Activated CD4-positive, alpha-beta T cell treated with anti-CD3 and anti-CD28 coated beads, Interleukin-2, amount 10 ng/mL, durations not matched to agents 24 days and 14 days (primary cell): ENCODE data around the gene SOX15. TPM values are rescaled to one million over a fixed set of nuclear protein-coding genes. Genes with fewer than 3 reads are reported as not detected.

Experiments
- DNase-seq: peaks from one replicate; pipeline ENCODE4 v3.0.0; 2022
- H3K27ac Mint-ChIP-seq: one replicate; pipeline ENCODE4 v1.8.0; 2022; ENCODE audit warnings: mild to moderate bottlenecking, mixed read lengths
- H3K27me3 Mint-ChIP-seq: one replicate; pipeline ENCODE4 v1.8.0; 2022; ENCODE audit warnings: mixed read lengths
- H3K36me3 Mint-ChIP-seq: one replicate; pipeline ENCODE4 v1.8.0; 2022; ENCODE audit warnings: low read depth, mild to moderate bottlenecking, mixed read lengths
- H3K4me1 Mint-ChIP-seq: one replicate; pipeline ENCODE4 v1.8.0; 2021; ENCODE audit warnings: mixed read lengths
- H3K4me3 Mint-ChIP-seq: one replicate; pipeline ENCODE4 v1.8.0; 2022; ENCODE audit warnings: mild to moderate bottlenecking, moderate library complexity, mixed read lengths
- H3K9me3 Mint-ChIP-seq: one replicate; pipeline ENCODE4 v1.8.0; 2021; ENCODE audit warnings: mixed read lengths
- intact Hi-C: fragments of 100-400 bp; cut with micrococcal nuclease; formaldehyde crosslinking; loops from one replicate; pipeline ENCODE4 v1.15.1; 2023
- total RNA-seq: library from RNA; stranded (reverse); gene quantifications from 2 replicates; pipeline ENCODE4 v1.2.3, GENCODE V29; 2022

SOX15 gene
- total RNA-seq, 1 donor from 2014 or later: not detected

GRCh38 chr17:7577327-7578199 lies 12.3 kb downstream of the SOX15 start:
- H3K27ac Mint-ChIP-seq: peak overlapping the region; percentile 79
- peaks cover 87% of the 10 kb centered on the region for H3K36me3 Mint-ChIP-seq
- peak; percentile 61 for DNase-seq
- no peaks in the 10 kb centered on the region for H3K9me3 Mint-ChIP-seq
- H3K4me1 Mint-ChIP-seq: peaks cover 74% of the 10 kb centered on the region
- peaks cover 2% of the 10 kb centered on the region for H3K27me3 Mint-ChIP-seq
- intact Hi-C loops: loop anchor here (2.0 to 10.0 kb wide), 2 partner anchors 257 to 269 kb away; partner anchors contain the start of gene KDM6B
- peak overlapping the region; percentile 69 for H3K4me3 Mint-ChIP-seq

GRCh38 chr17:7576432-7576937 lies 13.4 kb downstream of the SOX15 start:
- H3K4me3 Mint-ChIP-seq: peak overlapping the region; percentile 95
- intact Hi-C loops: loop anchor here (10.0 kb wide), 1 partner anchor 258 kb away; the partner anchor contains the start of gene KDM6B

GRCh38 chr17:7575959-7576358 lies 13.9 kb downstream of the SOX15 start:
- Mint-ChIP-seq H3K27me3 (peaks cover 2% of the 10 kb centered on the region), H3K4me1 (peaks cover 73% of the 10 kb centered on the region), H3K36me3 (peaks cover 91% of the 10 kb centered on the region), H3K27ac (peak overlapping the region; percentile 34), H3K9me3 (no peaks in the 10 kb centered on the region), H3K4me3 (peak overlapping the region; percentile 95)
- no peak for DNase-seq
- intact Hi-C loops: loop anchor here (10.0 kb wide), 1 partner anchor 259 kb away; the partner anchor contains the start of gene KDM6B

More at GRCh38 chr17:7576432-7576937, 13.4 kb downstream of the SOX15 start:
- DNase-seq: peak; percentile 61
- peak overlapping the region; percentile 49 for H3K27ac Mint-ChIP-seq
- H3K9me3 Mint-ChIP-seq: no peaks in the 10 kb centered on the region
- H3K27me3 Mint-ChIP-seq: peaks cover 2% of the 10 kb centered on the region
- peaks cover 73% of the 10 kb centered on the region for H3K4me1 Mint-ChIP-seq
- peaks cover 91% of the 10 kb centered on the region for H3K36me3 Mint-ChIP-seq

GRCh38 chr17:7575481-7575883 lies 14.4 kb downstream of the SOX15 start:
- H3K36me3 Mint-ChIP-seq: peaks cover 91% of the 10 kb centered on the region
- peak overlapping the region; percentile 34 for H3K27ac Mint-ChIP-seq
- peak overlapping the region; percentile 95 for H3K4me3 Mint-ChIP-seq
- intact Hi-C loops: loop anchor here (10.0 kb wide), 1 partner anchor 259 kb away; the partner anchor contains the start of gene KDM6B
- peak; percentile 60 for DNase-seq
- H3K9me3 Mint-ChIP-seq: no peaks in the 10 kb centered on the region
- H3K27me3 Mint-ChIP-seq: peaks cover 2% of the 10 kb centered on the region
- H3K4me1 Mint-ChIP-seq: peaks cover 72% of the 10 kb centered on the region

- Mint-ChIP-seq H3K36me3 (peaks cover 88% of the 10 kb centered on the region), H3K27me3 (peaks cover 2% of the 10 kb centered on the region), H3K27ac (peak overlapping the region; percentile 100), H3K4me1 (peaks cover 65% of the 10 kb centered on the region), H3K9me3 (no peaks in the 10 kb centered on the region), H3K4me3 (peak overlapping the region; percentile 95)
- DNase-seq: no peak
- intact Hi-C loops: loop anchor here (10.0 kb wide), 1 partner anchor 260 kb away; the partner anchor contains the start of gene KDM6B
Observed at GRCh38 chr17:7574176-7574953, 15.5 kb downstream of the SOX15 start.

DNA sequence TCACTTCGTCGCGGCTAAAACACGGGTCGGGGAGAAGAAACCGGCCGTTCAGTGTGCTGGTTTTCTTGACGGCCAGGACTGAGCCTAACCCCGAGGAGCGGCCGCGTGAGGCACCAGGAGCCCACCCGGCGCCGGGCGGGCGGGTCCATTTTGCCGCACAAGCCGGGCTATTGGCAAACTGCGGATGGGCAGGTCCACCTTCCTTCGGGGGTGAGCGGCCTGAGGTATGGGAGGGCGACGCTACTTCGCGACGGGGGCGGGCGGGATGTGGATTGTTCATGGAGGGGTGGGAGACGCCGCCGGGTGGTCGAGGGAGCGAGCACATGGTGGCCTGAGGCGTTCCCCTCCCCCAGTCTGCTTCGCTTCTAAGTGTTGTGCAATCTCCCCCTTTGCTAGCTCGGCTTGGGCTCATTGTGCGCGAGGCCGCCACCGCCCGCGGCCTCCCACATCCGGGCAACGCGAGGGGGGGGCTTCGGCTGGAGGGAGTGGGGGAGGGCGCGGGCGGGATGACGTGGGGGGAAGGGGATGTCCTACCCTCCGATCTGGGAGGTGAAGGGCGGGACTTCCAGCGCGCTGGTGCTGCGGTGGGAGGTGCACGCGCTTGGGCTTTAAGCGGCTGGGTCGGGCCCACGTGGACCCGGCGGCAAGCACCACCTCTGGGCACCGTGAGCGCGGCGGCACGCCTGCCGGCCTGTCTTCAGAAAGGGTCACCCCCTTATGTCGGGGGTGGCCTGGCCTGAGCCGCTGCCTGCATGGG lies 16.4 kb downstream of the SOX15 start:
- Mint-ChIP-seq H3K4me3 (peak overlapping the region; percentile 95), H3K4me1 (peaks cover 62% of the 10 kb centered on the region), H3K9me3 (no peaks in the 10 kb centered on the region), H3K36me3 (peaks cover 85% of the 10 kb centered on the region), H3K27me3 (peaks cover 2% of the 10 kb centered on the region), H3K27ac (peak overlapping the region; percentile 100)
- peak; percentile 96 for DNase-seq
- intact Hi-C loops: loop anchor here (10.0 kb wide), 1 partner anchor 261 kb away; the partner anchor contains the start of gene KDM6B

DNA sequence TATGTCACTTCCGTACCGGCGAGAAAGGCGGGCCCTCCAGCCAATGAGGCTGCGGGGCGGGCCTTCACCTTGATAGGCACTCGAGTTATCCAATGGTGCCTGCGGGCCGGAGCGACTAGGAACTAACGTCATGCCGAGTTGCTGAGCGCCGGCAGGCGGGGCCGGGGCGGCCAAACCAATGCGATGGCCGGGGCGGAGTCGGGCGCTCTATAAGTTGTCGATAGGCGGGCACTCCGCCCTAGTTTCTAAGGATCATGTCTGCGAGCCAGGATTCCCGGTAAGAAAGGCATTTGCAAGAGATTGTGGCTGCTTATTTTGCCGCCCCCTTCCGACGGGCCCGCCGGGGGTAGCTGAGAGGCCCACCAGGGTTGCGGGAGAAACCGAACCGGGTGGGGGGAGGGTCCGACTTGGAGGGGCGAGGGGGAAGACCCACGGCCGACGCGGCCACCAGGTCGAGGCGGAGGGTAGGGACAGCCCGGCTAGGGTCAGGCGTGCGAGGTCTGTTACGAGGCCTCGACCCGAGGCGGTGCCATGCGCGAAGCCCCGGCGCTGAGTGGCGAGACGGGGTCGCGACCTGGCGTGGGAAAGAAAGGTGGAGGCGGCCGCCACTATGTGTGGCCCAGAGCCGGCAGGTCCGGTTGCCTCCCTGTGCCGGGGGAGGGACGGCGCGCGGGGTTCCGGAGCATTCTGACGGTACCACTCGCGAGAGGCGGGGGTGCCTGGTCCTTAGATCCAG lies 17.1 kb downstream of the SOX15 start:
- intact Hi-C loops: loop anchor here (1.0 to 10.0 kb wide), 4 partner anchors 11 to 262 kb away; partner anchors contain the start of genes KDM6B, MPDU1, SENP3 and TP53
- Mint-ChIP-seq H3K27me3 (peaks cover 2% of the 10 kb centered on the region), H3K9me3 (no peaks in the 10 kb centered on the region), H3K27ac (peak overlapping the region; percentile 100), H3K4me1 (peaks cover 55% of the 10 kb centered on the region), H3K36me3 (peaks cover 78% of the 10 kb centered on the region), H3K4me3 (peak overlapping the region; percentile 95)
- peak; percentile 100 for DNase-seq

- Mint-ChIP-seq H3K9me3 (no peaks in the 10 kb centered on the region), H3K4me1 (peaks cover 54% of the 10 kb centered on the region), H3K4me3 (peak overlapping the region; percentile 95), H3K27ac (peak overlapping the region; percentile 100), H3K36me3 (peaks cover 78% of the 10 kb centered on the region), H3K27me3 (peaks cover 2% of the 10 kb centered on the region)
- intact Hi-C loops: loop anchor here (1.0 to 10.0 kb wide), 4 partner anchors 11 to 263 kb away; partner anchors contain the start of genes KDM6B, MPDU1, SENP3 and TP53
- DNase-seq: no peak
Observed at GRCh38 chr17:7572338-7572587, 17.6 kb downstream of the SOX15 start.

- no peak for DNase-seq
- intact Hi-C loops: loop anchor here (10.0 kb wide), 1 partner anchor 264 kb away; the partner anchor contains the start of gene KDM6B
- peaks cover 2% of the 10 kb centered on the region for H3K27me3 Mint-ChIP-seq
- H3K36me3 Mint-ChIP-seq: peaks cover 72% of the 10 kb centered on the region
- H3K4me3 Mint-ChIP-seq: no peak overlapping the region
- H3K9me3 Mint-ChIP-seq: no peaks in the 10 kb centered on the region
- no peak overlapping the region for H3K27ac Mint-ChIP-seq
- H3K4me1 Mint-ChIP-seq: peaks cover 38% of the 10 kb centered on the region
Observed at GRCh38 chr17:7570351-7570750, 19.5 kb downstream of the SOX15 start.

DNA sequence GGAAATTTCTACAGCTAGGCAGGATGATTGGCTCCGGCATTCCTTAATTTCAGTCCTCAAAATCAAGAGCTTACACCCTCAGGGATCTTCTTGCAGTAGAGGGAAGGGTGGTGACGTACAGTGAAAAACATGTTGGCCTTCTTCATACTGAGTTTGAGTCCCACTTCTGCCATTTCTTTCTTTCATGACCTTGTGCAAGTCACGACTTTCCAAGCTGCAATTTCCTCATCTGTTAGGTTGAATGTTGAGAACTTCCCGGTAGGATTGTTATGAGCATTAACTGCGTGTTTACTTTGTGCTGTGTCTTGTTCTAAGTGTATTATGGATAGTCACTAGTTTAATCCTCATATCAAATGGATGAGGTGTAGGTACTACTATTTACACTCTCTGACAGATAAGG lies 20.3 kb downstream of the SOX15 start:
- peaks cover 71% of the 10 kb centered on the region for H3K36me3 Mint-ChIP-seq
- H3K4me1 Mint-ChIP-seq: peaks cover 30% of the 10 kb centered on the region
- no peak for DNase-seq
- intact Hi-C loops: no loop called here
- H3K4me3 Mint-ChIP-seq: no peak overlapping the region
- peaks cover 2% of the 10 kb centered on the region for H3K27me3 Mint-ChIP-seq
- no peak overlapping the region for H3K27ac Mint-ChIP-seq
- no peaks in the 10 kb centered on the region for H3K9me3 Mint-ChIP-seq

- DNase-seq: peak; percentile 61
- Mint-ChIP-seq H3K27ac (peak overlapping the region; percentile 92), H3K4me3 (peak overlapping the region; percentile 97), H3K36me3 (peaks cover 48% of the 10 kb centered on the region), H3K9me3 (no peaks in the 10 kb centered on the region), H3K4me1 (peaks cover 35% of the 10 kb centered on the region), H3K27me3 (peaks cover 2% of the 10 kb centered on the region)
- intact Hi-C loops: loop anchor here (5.0 kb wide), 1 partner anchor 311 kb away; the partner anchor contains the start of genes CTDNEP1 and ELP5
Observed at GRCh38 chr17:7563115-7563869, 26.6 kb downstream of the SOX15 start.

DNA sequence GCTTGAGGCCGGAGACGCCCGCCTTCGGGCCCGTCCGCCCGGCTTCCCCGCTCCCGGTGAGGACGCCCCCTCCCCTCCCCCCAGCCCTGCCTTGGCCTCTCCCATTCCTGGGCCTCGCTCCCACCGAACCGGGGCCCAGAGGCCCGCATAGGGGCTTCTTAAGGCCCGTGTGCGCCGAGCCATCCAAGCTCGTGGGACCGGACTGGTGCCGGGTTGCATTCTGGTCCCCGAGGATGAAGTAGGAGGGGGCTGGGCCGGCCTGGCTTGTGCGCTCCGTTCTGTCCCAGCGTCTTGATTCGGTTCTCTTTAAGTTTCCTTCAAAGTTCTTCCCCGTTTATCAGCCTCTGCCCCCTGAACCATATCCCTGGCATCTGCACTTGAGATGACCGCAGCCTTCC lies 27.7 kb downstream of the SOX15 start:
- intact Hi-C loops: loop anchor here (5.0 kb wide), 1 partner anchor 310 kb away; the partner anchor contains the start of genes CTDNEP1 and ELP5
- peak; percentile 71 for DNase-seq
- peaks cover 2% of the 10 kb centered on the region for H3K27me3 Mint-ChIP-seq
- H3K4me3 Mint-ChIP-seq: peak overlapping the region; percentile 97
- H3K9me3 Mint-ChIP-seq: no peaks in the 10 kb centered on the region
- H3K4me1 Mint-ChIP-seq: peaks cover 35% of the 10 kb centered on the region
- peak overlapping the region; percentile 92 for H3K27ac Mint-ChIP-seq
- H3K36me3 Mint-ChIP-seq: peaks cover 46% of the 10 kb centered on the region
